Measurements from ENCODE around the gene CADM2.
A peak's percentile ranks its signal among the peaks of the same experiment; 100 is the strongest.

Gene CADM2

DNA sequence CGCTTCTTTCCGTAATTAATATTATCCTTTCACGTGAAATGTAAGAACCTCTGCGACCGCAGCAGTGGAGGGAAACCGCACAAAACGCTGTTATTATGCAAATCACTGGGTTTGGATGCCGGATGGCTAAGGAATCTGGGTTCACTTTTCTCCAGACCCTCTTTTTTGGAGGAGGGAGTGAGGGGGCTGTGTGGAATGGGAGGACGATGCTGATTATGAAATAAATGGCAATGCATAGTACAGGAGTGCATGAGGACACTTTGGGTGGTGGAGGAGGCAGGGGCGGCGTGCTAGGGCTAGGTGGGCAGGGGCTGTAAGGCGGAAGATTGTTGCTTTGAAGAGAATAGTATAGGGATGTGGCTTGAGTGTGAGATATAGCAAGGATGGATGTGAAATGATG, 1.8 kb downstream of the CADM2 start:
- DNase-seq (ENCODE audit: low read depth), result no peak

DNA sequence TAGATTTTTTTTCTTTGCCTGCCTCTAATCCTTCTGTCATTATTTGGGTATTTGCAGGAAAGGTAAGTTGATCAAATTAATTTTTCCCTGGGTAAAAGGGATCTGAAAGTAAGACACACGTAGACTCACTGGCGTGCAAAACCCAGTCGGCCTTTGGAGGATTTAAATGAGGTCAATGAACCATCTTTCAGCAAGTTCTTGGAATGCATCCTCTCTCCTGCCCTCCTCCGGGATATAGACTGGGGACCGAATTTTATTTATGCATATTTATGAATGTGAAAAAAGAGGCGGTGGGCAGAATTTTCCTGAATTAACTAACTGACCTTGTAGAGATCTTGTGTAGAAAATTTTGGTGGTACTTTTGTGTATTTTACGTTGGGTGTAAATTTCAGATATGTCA, 2.2 kb downstream of the CADM2 start:
- TF ChIP-seq, protein P1, sequence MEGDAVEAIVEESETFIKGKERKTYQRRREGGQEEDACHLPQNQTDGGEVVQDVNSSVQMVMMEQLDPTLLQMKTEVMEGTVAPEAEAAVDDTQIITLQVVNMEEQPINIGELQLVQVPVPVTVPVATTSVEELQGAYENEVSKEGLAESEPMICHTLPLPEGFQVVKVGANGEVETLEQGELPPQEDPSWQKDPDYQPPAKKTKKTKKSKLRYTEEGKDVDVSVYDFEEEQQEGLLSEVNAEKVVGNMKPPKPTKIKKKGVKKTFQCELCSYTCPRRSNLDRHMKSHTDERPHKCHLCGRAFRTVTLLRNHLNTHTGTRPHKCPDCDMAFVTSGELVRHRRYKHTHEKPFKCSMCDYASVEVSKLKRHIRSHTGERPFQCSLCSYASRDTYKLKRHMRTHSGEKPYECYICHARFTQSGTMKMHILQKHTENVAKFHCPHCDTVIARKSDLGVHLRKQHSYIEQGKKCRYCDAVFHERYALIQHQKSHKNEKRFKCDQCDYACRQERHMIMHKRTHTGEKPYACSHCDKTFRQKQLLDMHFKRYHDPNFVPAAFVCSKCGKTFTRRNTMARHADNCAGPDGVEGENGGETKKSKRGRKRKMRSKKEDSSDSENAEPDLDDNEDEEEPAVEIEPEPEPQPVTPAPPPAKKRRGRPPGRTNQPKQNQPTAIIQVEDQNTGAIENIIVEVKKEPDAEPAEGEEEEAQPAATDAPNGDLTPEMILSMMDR (IDR thresholded peaks at IDR 0.05; ENCODE audit: low read length, missing control alignments), result no peak
- no peak for DNase-seq (ENCODE audit: low read depth)
- H3K4me3 ChIP-seq (replicated peaks; ENCODE audit: low read depth, low read length), result no peak overlapping the region

More for the DNA sequence above, 1.8 kb downstream of the CADM2 start:
- TF ChIP-seq, protein P1 (IDR thresholded peaks at IDR 0.05; ENCODE audit: low read length, missing control alignments), result no peak
- no peak overlapping the region for H3K4me3 ChIP-seq (replicated peaks; ENCODE audit: low read depth, low read length)

DNA sequence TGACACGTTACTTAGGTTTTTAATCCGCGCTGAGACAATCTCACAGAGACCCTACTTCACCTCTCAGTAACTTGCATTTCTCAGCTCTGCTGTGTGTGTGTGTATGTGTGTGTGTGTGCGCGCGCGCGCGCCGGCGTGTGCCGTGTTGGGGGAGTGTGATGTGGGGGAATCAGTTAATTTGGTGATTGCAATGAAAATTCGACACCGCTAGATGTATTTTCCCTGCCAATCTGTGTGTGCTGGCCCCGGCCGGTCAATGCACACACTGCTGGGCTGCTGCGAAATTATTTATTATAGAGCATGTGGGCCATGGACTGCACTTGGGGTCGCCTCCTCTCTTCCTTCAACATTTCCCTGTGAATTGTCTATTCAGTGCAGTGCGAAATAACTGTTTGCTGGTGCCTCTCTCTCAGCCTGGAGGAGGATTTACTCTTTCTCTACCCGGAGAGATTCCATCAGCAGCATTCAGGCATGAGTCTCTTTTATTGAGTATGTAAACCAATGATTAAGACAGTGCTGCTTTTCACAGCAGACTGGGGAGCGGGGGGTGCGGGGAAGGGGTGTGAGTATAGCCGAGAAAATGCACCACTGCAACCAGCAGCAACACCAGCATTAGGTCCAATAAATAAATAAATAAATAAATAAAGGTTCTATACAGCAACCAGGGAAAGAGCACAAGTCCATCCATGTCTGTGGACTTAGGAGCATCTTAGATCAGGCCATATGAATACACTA, 2.9 kb downstream of the CADM2 start:
- no peak for DNase-seq (ENCODE audit: low read depth)
- no peak overlapping the region for H3K4me3 ChIP-seq (replicated peaks; ENCODE audit: low read depth, low read length)
- TF ChIP-seq, protein P1 (IDR thresholded peaks at IDR 0.05; ENCODE audit: low read length, missing control alignments), result no peak

DNA sequence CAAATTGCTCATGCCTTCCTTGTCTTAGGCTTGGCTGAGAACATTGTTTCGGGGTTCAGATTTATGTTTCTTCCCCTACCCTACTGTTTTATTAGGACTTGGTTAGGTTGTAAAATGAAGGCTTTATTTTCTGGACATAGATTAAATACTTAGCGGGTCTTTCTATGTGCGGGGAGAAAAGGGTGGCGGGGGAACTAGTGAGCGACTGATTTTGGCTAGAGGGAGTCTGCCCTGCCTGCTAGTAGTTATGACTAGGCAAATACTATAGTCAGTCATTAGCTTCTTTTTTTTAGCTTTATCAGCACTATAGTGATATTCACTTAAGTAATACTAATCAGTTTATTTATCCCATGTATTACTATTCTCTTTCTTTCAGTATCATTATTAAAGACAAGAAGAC, 3.6 kb downstream of the CADM2 start:
- no peak overlapping the region for H3K4me3 ChIP-seq (replicated peaks; ENCODE audit: low read depth, low read length)
- TF ChIP-seq, protein P1 (IDR thresholded peaks at IDR 0.05; ENCODE audit: low read length, missing control alignments), result no peak
- no peak for DNase-seq (ENCODE audit: low read depth)

DNA sequence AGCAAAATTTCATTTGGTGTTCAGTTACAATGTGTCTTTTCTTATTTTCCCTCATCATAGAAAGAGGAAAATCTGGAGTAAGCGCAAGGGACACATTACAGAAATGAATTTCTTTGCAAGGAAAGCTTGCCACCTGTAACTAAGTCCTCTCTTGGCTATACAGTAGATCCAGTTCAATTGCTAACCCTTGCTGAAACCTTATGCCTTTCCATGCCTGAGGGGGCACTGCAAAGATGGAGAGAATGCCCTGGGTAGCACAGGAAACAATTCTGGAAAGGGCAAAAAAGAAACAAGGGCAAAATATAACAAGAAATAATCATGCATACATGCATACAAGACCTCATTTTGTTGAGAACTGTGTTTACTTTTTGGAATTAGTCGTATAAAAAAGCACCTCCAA, 4.3 kb downstream of the CADM2 start:
- no peak overlapping the region for H3K4me3 ChIP-seq (replicated peaks; ENCODE audit: low read depth, low read length)
- TF ChIP-seq, protein P1 (IDR thresholded peaks at IDR 0.05; ENCODE audit: low read length, missing control alignments), result no peak
- DNase-seq (ENCODE audit: low read depth), result no peak

DNA sequence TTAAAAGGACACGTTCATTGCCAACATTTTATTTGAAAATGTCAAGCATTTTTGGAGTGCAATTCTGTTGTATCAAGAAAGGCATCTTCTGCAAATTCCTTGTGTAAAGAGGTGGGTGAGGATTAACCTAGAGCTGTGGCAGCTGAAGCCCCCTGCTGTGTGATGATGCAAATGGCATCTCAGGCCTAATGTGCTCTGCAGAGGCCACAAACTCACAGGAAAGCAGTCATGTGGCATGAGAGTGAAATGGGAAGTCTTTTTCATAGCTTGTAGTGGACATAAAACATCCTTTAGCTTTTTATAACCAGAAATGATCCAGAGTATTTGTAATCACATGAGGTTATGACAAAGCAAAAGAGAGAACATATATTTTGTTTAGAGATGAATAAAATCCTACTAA, 6.4 kb downstream of the CADM2 start:
- H3K4me3 ChIP-seq (replicated peaks; ENCODE audit: low read depth, low read length), result no peak overlapping the region
- TF ChIP-seq, protein P1 (IDR thresholded peaks at IDR 0.05; ENCODE audit: low read length, missing control alignments), result no peak
- peak; percentile 0 for DNase-seq (ENCODE audit: low read depth)

Data from fibroblast of pulmonary artery (primary cell).